NCI-H2196 (cell line): ENCODE measurements around the gene SPEF1.

Experiments
- DNase-seq: peaks from one replicate; lab custom pipeline; 2025; ENCODE audit not compliant: unreplicated experiment; lab: John Stamatoyannopoulos, UW

The SPEF1 gene

GRCh38 chr20:3767427-3768341 is 13.6 kb downstream of the SPEF1 start, which contains the start of gene ADISSP:
TSS of gene ADISSP (minus strand) at chr20:3767753. CDS start at chr20:3760100, 7,653 bp downstream.
- peak; percentile 99 for DNase-seq

GRCh38 chr20:3767110-3767426 is 14.2 kb downstream of the SPEF1 start:
- DNase-seq, result no peak

- no peak for DNase-seq
Measured at GRCh38 chr20:3766422-3767109, 14.7 kb downstream of the SPEF1 start.

GRCh38 chr20:3765171-3765882 is 15.9 kb downstream of the SPEF1 start:
- DNase-seq, result no peak

GRCh38 chr20:3764659-3765058 is 16.6 kb downstream of the SPEF1 start:
- no peak for DNase-seq

GRCh38 chr20:3763671-3764601 is 17.3 kb downstream of the SPEF1 start:
- no peak for DNase-seq

- no peak for DNase-seq
Measured at GRCh38 chr20:3760655-3761348, 20.4 kb downstream of the SPEF1 start.

- DNase-seq, result no peak
Measured at GRCh38 chr20:3759884-3760283, 21.4 kb downstream of the SPEF1 start.

GRCh38 chr20:3759316-3759823 is 21.9 kb downstream of the SPEF1 start:
- no peak for DNase-seq

- no peak for DNase-seq
Measured at GRCh38 chr20:3758566-3758965, 22.7 kb downstream of the SPEF1 start.

- no peak for DNase-seq
Measured at GRCh38 chr20:3757268-3757667, 24.0 kb downstream of the SPEF1 start.

GRCh38 chr20:3755814-3756480 is 25.3 kb downstream of the SPEF1 start:
- DNase-seq, result no peak

- DNase-seq, result no peak
Measured at GRCh38 chr20:3755269-3755668, 26.0 kb downstream of the SPEF1 start.

GRCh38 chr20:3754276-3754630 is 27.0 kb downstream of the SPEF1 start:
- DNase-seq, result no peak

- DNase-seq, result no peak
Measured at GRCh38 chr20:3753501-3754275, 27.6 kb downstream of the SPEF1 start.

GRCh38 chr20:3753098-3753497 is 28.1 kb downstream of the SPEF1 start:
- peak; percentile 61 for DNase-seq

GRCh38 chr20:3752386-3752759 is 28.9 kb downstream of the SPEF1 start:
- peak; percentile 48 for DNase-seq

- DNase-seq, result peak; percentile 86
Measured at GRCh38 chr20:3751675-3752385, 29.4 kb downstream of the SPEF1 start.
